Measurements from ENCODE around the gene DNAJA4.

GRCh38 chr15:78299101-78299930, 35.0 kb downstream of the DNAJA4 start, which contains the start of gene SKIC8:
- TF ChIP-seq CTCF (conservative IDR thresholded peaks at IDR 0.05; ENCODE audit: low read length) (no peak; the same call in 1 of the 2 replicates), EZH2phosphoT487 (IDR thresholded peaks at IDR 0.05; ENCODE audit: borderline replicate concordance) (no peak)

Measured in Loucy (cell line).